Karpas-422 (cell line): Measurements from ENCODE around the gene FHIT. TPM values are rescaled to one million over a fixed set of nuclear protein-coding genes. Genes with fewer than 3 reads are reported as not detected.

ENCODE experiments used
- DNase-seq: peaks from one replicate; pipeline ENCODE4 v3.0.0-alpha.2; 2015
- H2AFZ ChIP-seq: fragments of 200-600 bp; sonication (generic); 2 replicates; pipeline ENCODE4 v1.6.1; 2014; ENCODE audit warnings: antibody characterized with exemption, low read length, mixed read lengths
- H3K27ac ChIP-seq: fragments of 200-600 bp; sonication (generic); 2 replicates; pipeline ENCODE4 v1.5.1; 2014; ENCODE audit warnings: mild to moderate bottlenecking, low read length, moderate library complexity
- H3K27me3 ChIP-seq: fragments of 200-600 bp; sonication (generic); 2 replicates; pipeline ENCODE4 v1.6.1; 2014; ENCODE audit warnings: low read length, mixed read lengths
- H3K36me3 ChIP-seq: fragments of 200-600 bp; sonication (generic); 2 replicates; pipeline ENCODE4 v1.6.1; 2014; ENCODE audit warnings: low read length, mixed read lengths; ENCODE audit not compliant: insufficient read depth
- H3K4me1 ChIP-seq: fragments of 200-600 bp; sonication (generic); 2 replicates; pipeline ENCODE4 v1.6.1; 2014; ENCODE audit warnings: mild to moderate bottlenecking, low read length, mixed read lengths
- H3K4me2 ChIP-seq: fragments of 200-600 bp; sonication (generic); 2 replicates; pipeline ENCODE4 v1.6.1; 2014; ENCODE audit warnings: low read length, low read depth, mild to moderate bottlenecking; ENCODE audit not compliant: poor library complexity, severe bottlenecking
- H3K4me3 ChIP-seq: fragments of 200-600 bp; sonication (generic); 2 replicates; pipeline ENCODE4 v1.5.1; 2014; ENCODE audit warnings: mild to moderate bottlenecking, antibody characterized with exemption, low read length, mixed read lengths
- H3K79me2 ChIP-seq: fragments of 200-600 bp; sonication (generic); 2 replicates; pipeline ENCODE4 v1.6.1; 2014; ENCODE audit warnings: mild to moderate bottlenecking, low read length, mixed read lengths
- H3K9ac ChIP-seq: fragments of 200-600 bp; sonication (generic); 2 replicates; pipeline ENCODE4 v1.6.0; 2014; ENCODE audit warnings: low read length
- H3K9me2 ChIP-seq: fragments of 200-600 bp; sonication (generic), shearing (Covaris generic); replicated peaks from 2 replicates; pipeline ENCODE4 v1.6.0; 2014; ENCODE audit warnings: mild to moderate bottlenecking, low read length, moderate library complexity; ENCODE audit not compliant: insufficient read depth
- H3K9me3 ChIP-seq: fragments of 300-700, 200-600 bp; sonication (generic); 2 replicates; pipeline ENCODE4 v1.6.1; 2014; ENCODE audit warnings: low read length, mixed read lengths
- H4K20me1 ChIP-seq: fragments of 200-600 bp; sonication (generic); 2 replicates; pipeline ENCODE4 v1.6.1; 2014; ENCODE audit warnings: mild to moderate bottlenecking, antibody characterized with exemption, low read length, low read depth; ENCODE audit not compliant: insufficient read depth
- total RNA-seq: library from RNA; depleted of rRNA; stranded (reverse); fragments of >200 nt; shearing (Covaris generic); gene quantifications from 2 replicates; pipeline ENCODE4 v1.2.3, GENCODE V29; 2014; ENCODE audit warnings: low replicate concordance

The FHIT gene
- total RNA-seq, 1 experiment from 2014 or later: not detected

DNA sequence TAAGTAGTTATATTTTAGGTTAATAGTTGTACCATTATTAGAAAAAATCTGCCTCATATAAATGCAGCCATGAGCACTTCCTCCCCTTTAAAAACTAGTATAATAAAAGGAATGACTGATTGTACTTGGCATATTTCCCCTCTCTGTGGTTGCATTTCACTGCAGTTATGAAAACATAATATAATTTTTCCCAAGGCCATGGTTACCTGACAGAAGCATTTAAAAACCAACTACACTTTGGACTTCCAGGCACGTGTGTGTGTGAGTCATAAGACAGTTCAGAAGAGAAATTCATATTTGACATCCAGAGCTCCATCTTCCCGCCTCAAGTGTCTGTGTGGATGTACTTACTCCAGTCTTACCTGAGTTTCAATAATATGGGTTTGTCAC lies 1373.2 kb downstream of the FHIT start:
- no peak overlapping the region for H3K9ac ChIP-seq
- H3K9me3 ChIP-seq: no peaks in the 10 kb centered on the region; the same call in 1 of the 2 replicates
- no peaks in the 10 kb centered on the region for H4K20me1 ChIP-seq
- H3K27me3 ChIP-seq: no peaks in the 10 kb centered on the region
- H3K4me1 ChIP-seq: no peaks in the 10 kb centered on the region
- no peak overlapping the region for H3K4me3 ChIP-seq
- no peaks in the 10 kb centered on the region for H3K79me2 ChIP-seq
- no peak overlapping the region for H2AFZ ChIP-seq
- H3K4me2 ChIP-seq: no peak overlapping the region
- H3K36me3 ChIP-seq: no peaks in the 10 kb centered on the region
- no peak overlapping the region for H3K27ac ChIP-seq
- no peaks in the 10 kb centered on the region for H3K9me2 ChIP-seq
- DNase-seq: no peak

DNA sequence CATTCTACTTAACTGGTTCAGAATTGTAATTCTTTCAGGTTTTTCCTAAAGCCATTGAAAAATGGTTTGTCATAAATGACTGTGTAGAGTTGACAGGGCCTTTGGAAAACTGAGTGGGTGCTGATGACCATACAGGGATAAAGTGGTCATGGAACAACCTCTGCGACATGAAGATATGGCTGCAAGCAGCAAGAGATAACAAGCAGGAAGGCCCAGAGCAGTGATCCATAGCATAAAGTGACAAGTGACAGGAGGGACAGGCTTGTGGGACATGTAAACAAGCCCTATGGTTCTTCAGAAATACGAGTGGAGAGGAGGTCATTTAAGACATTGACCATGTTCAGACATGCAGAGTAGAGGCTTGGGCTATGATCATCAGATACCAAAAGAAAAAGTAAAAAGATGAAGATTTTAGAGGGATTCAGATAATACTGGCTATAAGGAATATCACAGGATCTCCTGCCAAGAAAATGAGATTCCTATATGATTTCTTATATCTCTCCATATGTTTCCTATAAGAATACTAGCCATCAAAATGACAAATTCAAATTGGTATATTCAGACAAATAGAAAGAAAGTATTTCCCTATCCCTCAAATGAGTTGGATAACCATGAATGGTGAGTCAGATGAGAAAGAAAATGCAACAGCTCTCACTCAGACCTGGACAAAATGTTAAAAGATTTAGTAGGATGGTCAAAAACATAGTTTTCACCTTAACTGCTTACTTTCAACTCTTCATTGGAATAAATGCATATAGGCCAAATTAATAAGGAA lies 1373.8 kb downstream of the FHIT start:
- Histone ChIP-seq H3K79me2 (no peaks in the 10 kb centered on the region), H2AFZ (no peak overlapping the region), H3K36me3 (no peaks in the 10 kb centered on the region), H3K9me3 (no peaks in the 10 kb centered on the region; the same call in 1 of the 2 replicates), H4K20me1 (no peaks in the 10 kb centered on the region), H3K4me2 (no peak overlapping the region), H3K4me3 (no peak overlapping the region), H3K4me1 (no peaks in the 10 kb centered on the region), H3K9me2 (no peaks in the 10 kb centered on the region), H3K27ac (no peak overlapping the region), H3K27me3 (no peaks in the 10 kb centered on the region), H3K9ac (no peak overlapping the region)
- DNase-seq: no peak

DNA sequence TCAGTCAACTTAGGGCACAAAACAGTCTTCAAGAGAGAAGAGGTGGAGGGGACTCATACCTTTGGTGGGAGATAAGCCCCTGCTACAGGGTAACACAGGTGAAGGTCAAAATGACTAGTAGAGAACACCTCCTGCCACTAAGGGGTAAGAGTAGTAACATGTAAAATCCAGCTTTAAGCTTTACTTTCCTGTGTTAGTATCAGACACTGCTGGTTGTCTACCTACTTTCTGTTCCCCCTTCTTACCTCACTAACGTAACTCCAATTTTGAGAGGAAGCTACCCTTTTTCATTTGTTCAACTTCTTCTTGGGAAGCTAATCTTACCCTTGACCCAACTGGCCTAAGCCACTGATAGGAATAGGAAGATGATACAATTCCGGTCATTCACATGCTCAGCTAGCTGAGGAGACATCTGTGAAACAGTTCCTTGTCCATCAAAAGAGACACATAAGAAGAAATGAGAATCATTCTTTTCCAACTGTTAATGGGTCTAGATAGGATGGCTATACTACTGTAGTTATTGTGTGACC lies 1374.7 kb downstream of the FHIT start:
- no peak for DNase-seq
- no peak overlapping the region for H3K4me2 ChIP-seq
- H3K79me2 ChIP-seq: no peaks in the 10 kb centered on the region
- no peak overlapping the region for H3K27ac ChIP-seq
- H3K4me3 ChIP-seq: no peak overlapping the region
- no peaks in the 10 kb centered on the region for H4K20me1 ChIP-seq
- H2AFZ ChIP-seq: no peak overlapping the region
- H3K36me3 ChIP-seq: no peaks in the 10 kb centered on the region
- H3K9me2 ChIP-seq: no peaks in the 10 kb centered on the region
- no peak overlapping the region for H3K9ac ChIP-seq
- H3K9me3 ChIP-seq: no peaks in the 10 kb centered on the region; the same call in 1 of the 2 replicates
- H3K27me3 ChIP-seq: no peaks in the 10 kb centered on the region
- no peaks in the 10 kb centered on the region for H3K4me1 ChIP-seq

DNA sequence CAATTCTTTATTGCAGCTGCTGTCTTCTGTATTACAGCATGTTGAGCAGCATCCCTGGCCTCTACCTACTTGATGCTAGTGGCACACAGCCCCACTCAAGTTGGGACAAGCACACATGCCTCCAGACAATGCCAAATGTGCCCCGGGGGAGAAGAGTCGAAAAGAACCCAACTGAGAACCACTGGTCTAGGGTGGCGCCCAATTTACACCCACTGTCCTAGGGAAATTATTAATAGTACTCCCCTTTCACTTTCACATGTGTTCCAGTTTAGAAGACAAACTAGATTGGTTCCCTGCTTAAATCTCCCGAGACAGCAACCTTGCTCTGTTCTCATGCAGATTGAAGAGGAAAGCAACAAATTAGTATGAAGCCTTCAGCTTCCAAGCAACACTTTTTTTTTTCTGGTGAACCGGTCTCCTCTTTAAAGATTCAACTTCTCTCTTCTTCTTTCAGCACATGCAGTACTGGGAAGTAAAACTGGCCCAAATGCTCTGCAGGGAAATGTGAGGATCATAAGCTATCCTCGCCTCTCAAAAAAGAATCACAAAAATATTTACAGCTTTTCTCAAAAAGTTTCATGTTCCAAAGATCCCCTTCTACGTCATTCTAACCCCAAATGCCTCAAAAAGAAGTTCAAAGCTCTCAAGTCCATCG lies 1377.5 kb downstream of the FHIT start:
- H3K36me3 ChIP-seq: no peaks in the 10 kb centered on the region
- no peaks in the 10 kb centered on the region for H3K27me3 ChIP-seq
- no peak overlapping the region for H3K4me2 ChIP-seq
- H3K9ac ChIP-seq: no peak overlapping the region
- no peak overlapping the region for H3K4me3 ChIP-seq
- H3K9me3 ChIP-seq: no peaks in the 10 kb centered on the region; the same call in 1 of the 2 replicates
- H4K20me1 ChIP-seq: no peaks in the 10 kb centered on the region
- DNase-seq: no peak
- no peak overlapping the region for H2AFZ ChIP-seq
- no peaks in the 10 kb centered on the region for H3K4me1 ChIP-seq
- H3K27ac ChIP-seq: no peak overlapping the region
- H3K79me2 ChIP-seq: no peaks in the 10 kb centered on the region
- H3K9me2 ChIP-seq: no peaks in the 10 kb centered on the region

DNA sequence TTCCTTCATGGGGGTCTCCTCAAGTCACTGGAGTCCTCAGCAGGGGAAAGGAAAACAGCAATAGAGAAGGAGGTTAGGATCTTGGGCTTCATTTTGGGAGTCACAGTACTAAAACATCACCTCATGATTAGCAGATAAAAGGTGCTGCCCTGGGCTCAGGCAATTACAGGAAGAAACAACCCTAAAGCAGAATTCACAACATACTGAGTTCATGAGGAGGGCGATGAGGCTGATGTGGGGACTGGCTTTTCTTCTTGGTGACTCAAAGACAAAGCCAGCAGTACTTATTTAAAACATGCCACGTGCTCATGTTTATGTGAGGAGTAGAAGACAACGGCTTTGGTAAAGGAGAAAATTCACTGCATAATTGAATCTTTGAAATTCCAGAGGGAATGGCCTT lies 1379.1 kb downstream of the FHIT start:
- Histone ChIP-seq H4K20me1 (no peaks in the 10 kb centered on the region), H3K9ac (no peak overlapping the region), H3K4me3 (no peak overlapping the region), H3K79me2 (no peaks in the 10 kb centered on the region), H3K27ac (no peak overlapping the region), H3K9me2 (no peaks in the 10 kb centered on the region), H3K4me2 (no peak overlapping the region), H3K4me1 (no peaks in the 10 kb centered on the region), H3K27me3 (no peaks in the 10 kb centered on the region), H3K9me3 (no peaks in the 10 kb centered on the region; the same call in 1 of the 2 replicates), H2AFZ (no peak overlapping the region), H3K36me3 (no peaks in the 10 kb centered on the region)
- DNase-seq: no peak

DNA sequence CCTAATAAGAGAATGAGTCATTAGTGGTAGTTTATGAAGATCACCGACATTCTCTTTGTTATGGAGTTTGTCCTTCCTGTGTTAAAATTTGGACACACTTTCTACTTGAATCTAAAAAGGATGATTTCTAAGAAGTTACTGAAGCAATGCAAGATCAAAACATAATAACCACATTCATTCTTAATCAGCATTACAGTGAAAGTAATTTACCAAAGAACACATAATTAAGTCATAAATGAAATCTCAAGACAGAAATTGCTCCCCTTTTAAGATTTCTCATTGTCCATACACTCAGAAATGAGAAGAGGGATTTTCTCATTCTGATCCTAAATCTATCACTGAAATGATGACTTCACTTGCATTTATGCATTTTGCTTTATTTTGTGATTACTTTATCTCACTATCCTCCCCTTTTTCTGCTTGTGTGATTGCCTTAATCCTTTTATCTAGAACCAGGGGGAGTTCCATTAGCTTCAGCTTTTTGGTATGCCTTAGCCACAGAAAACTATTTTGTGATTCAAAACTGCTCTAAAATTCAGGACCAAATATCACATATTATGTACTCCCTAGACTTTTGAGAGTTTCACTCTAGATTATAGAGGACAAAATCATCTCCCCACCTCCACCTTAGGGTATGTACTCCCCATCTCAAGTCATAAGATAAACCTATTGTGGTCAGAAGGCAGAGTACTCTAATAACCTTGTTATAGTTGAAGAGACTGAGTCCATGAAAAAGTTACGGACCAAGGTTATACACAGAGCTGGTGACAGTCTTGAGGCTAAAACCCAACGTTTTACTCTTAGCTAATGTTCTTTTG lies 1383.9 kb downstream of the FHIT start:
- no peaks in the 10 kb centered on the region for H3K79me2 ChIP-seq
- no peak overlapping the region for H2AFZ ChIP-seq
- peaks cover 6% of the 10 kb centered on the region; the same call in 1 of the 2 replicates for H3K9me3 ChIP-seq
- DNase-seq: no peak
- H3K4me1 ChIP-seq: no peaks in the 10 kb centered on the region
- no peak overlapping the region for H3K9ac ChIP-seq
- no peak overlapping the region for H3K4me2 ChIP-seq
- H3K27me3 ChIP-seq: no peaks in the 10 kb centered on the region
- no peak overlapping the region for H3K27ac ChIP-seq
- H3K36me3 ChIP-seq: no peaks in the 10 kb centered on the region
- no peaks in the 10 kb centered on the region for H4K20me1 ChIP-seq
- H3K4me3 ChIP-seq: no peak overlapping the region
- H3K9me2 ChIP-seq: no peaks in the 10 kb centered on the region

DNA sequence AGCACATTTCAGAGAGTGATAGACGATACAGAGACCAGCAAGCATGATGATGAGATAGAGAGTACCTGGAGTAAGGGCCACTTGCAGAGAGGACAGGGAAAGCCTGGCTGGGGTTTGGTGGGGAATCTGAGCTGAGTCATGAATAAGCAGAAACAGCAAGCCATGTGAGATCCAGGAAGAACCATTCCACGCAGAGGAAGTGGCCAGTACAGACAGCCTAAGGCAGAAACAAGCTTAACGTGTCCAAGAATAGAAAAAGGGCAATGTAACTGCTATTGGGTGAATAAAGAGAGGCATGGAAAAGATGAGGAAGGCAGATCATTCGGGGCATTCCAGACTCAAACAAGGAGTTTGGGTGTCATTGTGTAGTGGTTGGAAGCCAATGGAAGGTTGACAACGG lies 1385.2 kb downstream of the FHIT start:
- no peak overlapping the region for H2AFZ ChIP-seq
- no peaks in the 10 kb centered on the region for H3K9me2 ChIP-seq
- no peaks in the 10 kb centered on the region for H3K27me3 ChIP-seq
- H3K9me3 ChIP-seq: peaks cover 6% of the 10 kb centered on the region; the same call in 1 of the 2 replicates
- H3K4me3 ChIP-seq: no peak overlapping the region
- H3K27ac ChIP-seq: no peak overlapping the region
- no peaks in the 10 kb centered on the region for H4K20me1 ChIP-seq
- H3K79me2 ChIP-seq: no peaks in the 10 kb centered on the region
- DNase-seq: no peak
- H3K36me3 ChIP-seq: no peaks in the 10 kb centered on the region
- no peaks in the 10 kb centered on the region for H3K4me1 ChIP-seq
- H3K9ac ChIP-seq: no peak overlapping the region
- no peak overlapping the region for H3K4me2 ChIP-seq

DNA sequence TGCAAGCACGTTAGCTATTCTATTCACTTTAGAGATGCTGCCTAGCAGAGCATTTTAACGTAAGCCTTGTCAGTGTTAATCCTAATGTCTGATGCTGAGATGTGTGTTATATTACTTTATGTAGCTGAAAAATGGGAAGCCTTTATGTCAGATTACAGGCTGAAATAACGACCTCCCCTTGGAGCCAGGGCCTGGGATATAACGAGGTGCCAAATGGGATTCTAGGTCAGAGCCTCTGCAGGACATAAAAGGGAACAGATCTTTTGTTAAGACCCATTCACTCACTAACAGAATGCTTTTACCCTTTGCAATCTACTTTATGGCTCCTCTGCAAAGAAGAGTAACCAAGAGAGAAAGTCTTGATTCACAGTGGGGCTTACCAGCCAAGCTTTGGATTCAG lies 1385.9 kb downstream of the FHIT start:
- Histone ChIP-seq H3K4me2 (no peak overlapping the region), H3K4me3 (no peak overlapping the region), H3K9ac (no peak overlapping the region)

More for the DNA sequence above, 1385.9 kb downstream of the FHIT start:
- H3K36me3 ChIP-seq: no peaks in the 10 kb centered on the region
- no peaks in the 10 kb centered on the region for H3K79me2 ChIP-seq
- H3K9me2 ChIP-seq: no peaks in the 10 kb centered on the region
- peaks cover 6% of the 10 kb centered on the region; the same call in 1 of the 2 replicates for H3K9me3 ChIP-seq
- no peaks in the 10 kb centered on the region for H4K20me1 ChIP-seq
- H3K27ac ChIP-seq: no peak overlapping the region
- no peaks in the 10 kb centered on the region for H3K4me1 ChIP-seq
- H2AFZ ChIP-seq: no peak overlapping the region
- H3K27me3 ChIP-seq: no peaks in the 10 kb centered on the region
- no peak for DNase-seq
